ENCODE measurements around the gene ATMIN.
A peak's percentile ranks its signal among the peaks of the same experiment; 100 is the strongest.

GRCh38 chr16:81096715-81097208, 61.1 kb downstream of the ATMIN start:
- no peak for TF ChIP-seq ZBTB43 (CRISPR knock-in tag; conservative IDR thresholded peaks at IDR 0.05)
- TF ChIP-seq CTCF (CRISPR knock-in tag; IDR thresholded peaks at IDR 0.05): no peak
- TF ChIP-seq PAWR (CRISPR knock-in tag; IDR thresholded peaks at IDR 0.05; ENCODE audit: borderline replicate concordance): no peak
- TF ChIP-seq MXI1 (IDR thresholded peaks at IDR 0.05; ENCODE audit: borderline replicate concordance, low read depth, low read length): no peak
- no peak for TF ChIP-seq MAX (IDR thresholded peaks at IDR 0.05)
- TF ChIP-seq SP1 (IDR thresholded peaks at IDR 0.05): no peak
- TF ChIP-seq SP1 (CRISPR knock-in tag; IDR thresholded peaks at IDR 0.05): no peak
- no peak for TF ChIP-seq CREB1 (IDR thresholded peaks at IDR 0.05)
- 0 out of 2 replicates have a peak, but pooled peaks have one; percentile 42 for TF ChIP-seq CREB1 (CRISPR knock-in tag; IDR thresholded peaks at IDR 0.05)
- TF ChIP-seq EZH2 (conservative IDR thresholded peaks at IDR 0.05; ENCODE audit: low read depth, low read length): no peak
- no peak for TF ChIP-seq GTF3A (CRISPR knock-in tag; conservative IDR thresholded peaks at IDR 0.05)
- TF ChIP-seq DRAP1 (CRISPR knock-in tag; IDR thresholded peaks at IDR 0.05): no peak
